DOHH2 (cell line): ENCODE data around the gene MCMBP.
"Not testable (repeated sequence)": the region's sequence is repeated elsewhere in the genome, so short reads cannot be mapped to it uniquely, and the experiment has no call there.

Experiments
- CTCF ChIP-seq: fragments of 200-600 bp; sonication (generic); IDR thresholded peaks from one replicate; pipeline ENCODE4 v1.5.1; 2014; ENCODE audit warnings: antibody characterized with exemption, mild to moderate bottlenecking, low read depth, low read length; ENCODE audit not compliant: poor library complexity, severe bottlenecking
- EZH2phosphoT487 ChIP-seq: fragments of 200-600 bp; sonication (generic); IDR thresholded peaks from 2 replicates; pipeline ENCODE4 v1.6.1; 2017; ENCODE audit warnings: borderline replicate concordance, mild to moderate bottlenecking, antibody characterized with exemption, low read length, moderate library complexity, mixed read lengths

- TF ChIP-seq CTCF, EZH2phosphoT487: not testable (repeated sequence)
Measured at GRCh38 chr10:119795101-119795500, 77.5 kb downstream of the MCMBP start.
